Thyroid gland (tissue), 4 donors: ENCODE results near the gene LAMC3.

Experiments used
- POLR2A ChIP-seq, 2 donors: fragments of 450-650 bp; IDR thresholded peaks; one replicate each; pipeline ENCODE4 v1.6.1; 2017; ENCODE audit warnings: antibody characterized with exemption in 2 of 2, mild to moderate bottlenecking in 2 of 2, moderate library complexity in 1 of 2
- TF ChIP-seq, protein P1 (sequence below), 6 experiments: fragments of 200-600 bp in 3 of 6; fragments of 450-650 bp in 3 of 6; sonication (generic) in 3 of 6; IDR thresholded peaks; one replicate each; pipeline ENCODE4 v1.5.1; 2016 to 2019; ENCODE audit warnings: antibody characterized with exemption in 6 of 6, mild to moderate bottlenecking in 2 of 6, inconsistent platforms in 1 of 6, moderate library complexity in 1 of 6

DNA sequence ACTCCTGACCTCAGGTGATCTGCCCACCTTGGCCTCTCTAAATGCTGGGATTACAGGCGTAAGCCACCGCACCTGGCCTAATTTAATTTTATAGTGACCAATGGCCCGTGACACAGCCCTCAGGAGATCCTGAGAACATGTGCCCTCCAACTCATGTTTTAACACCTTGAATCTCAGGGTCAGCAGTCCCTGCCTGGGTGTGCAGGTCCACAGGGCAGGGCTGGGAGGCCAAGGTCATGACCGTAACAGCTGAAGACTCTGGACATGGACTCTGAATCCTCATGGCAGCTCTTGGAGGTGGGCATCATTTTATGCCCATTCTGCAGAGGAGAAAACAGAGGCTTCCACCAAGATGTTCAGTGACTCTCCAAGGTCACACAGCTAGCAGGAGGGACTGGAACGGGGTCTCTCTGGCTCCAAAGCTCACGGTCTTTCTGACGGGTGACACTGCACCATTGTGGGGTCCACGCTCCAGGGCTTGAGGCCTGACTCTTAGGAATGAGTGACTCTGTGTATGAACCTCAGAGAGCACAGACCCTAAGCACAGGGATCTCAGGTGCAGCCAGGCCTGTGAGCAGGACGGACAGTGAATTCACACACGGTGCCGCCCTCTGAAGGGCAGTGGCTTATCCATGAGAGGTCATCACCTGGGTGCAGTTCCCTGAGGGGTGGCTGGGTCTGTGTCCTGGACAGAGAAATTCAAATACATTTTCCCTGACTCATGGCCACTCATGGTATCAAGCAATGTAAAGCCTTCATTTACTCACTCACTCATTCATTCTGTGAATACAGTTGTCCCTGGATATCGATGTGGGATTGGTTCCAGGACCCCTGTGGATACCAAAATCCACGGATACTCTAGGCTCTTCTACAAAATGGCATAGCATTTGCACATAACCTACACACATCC lies 32.8 kb upstream of the LAMC3 start:
- TF ChIP-seq, protein P1, sequence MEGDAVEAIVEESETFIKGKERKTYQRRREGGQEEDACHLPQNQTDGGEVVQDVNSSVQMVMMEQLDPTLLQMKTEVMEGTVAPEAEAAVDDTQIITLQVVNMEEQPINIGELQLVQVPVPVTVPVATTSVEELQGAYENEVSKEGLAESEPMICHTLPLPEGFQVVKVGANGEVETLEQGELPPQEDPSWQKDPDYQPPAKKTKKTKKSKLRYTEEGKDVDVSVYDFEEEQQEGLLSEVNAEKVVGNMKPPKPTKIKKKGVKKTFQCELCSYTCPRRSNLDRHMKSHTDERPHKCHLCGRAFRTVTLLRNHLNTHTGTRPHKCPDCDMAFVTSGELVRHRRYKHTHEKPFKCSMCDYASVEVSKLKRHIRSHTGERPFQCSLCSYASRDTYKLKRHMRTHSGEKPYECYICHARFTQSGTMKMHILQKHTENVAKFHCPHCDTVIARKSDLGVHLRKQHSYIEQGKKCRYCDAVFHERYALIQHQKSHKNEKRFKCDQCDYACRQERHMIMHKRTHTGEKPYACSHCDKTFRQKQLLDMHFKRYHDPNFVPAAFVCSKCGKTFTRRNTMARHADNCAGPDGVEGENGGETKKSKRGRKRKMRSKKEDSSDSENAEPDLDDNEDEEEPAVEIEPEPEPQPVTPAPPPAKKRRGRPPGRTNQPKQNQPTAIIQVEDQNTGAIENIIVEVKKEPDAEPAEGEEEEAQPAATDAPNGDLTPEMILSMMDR (IDR thresholded peaks at IDR 0.05) = no peak
- no peak for TF ChIP-seq POLR2A (IDR thresholded peaks at IDR 0.05)
